Sigmoid colon (tissue), 4 donors: ENCODE measurements around the gene ERBB3.

Experiments used
- CTCF ChIP-seq, 4 experiments: fragments of 450-650 bp in 3 of 4; fragments of 200-600 bp in 1 of 4; IDR thresholded peaks; one replicate each; pipeline ENCODE4 v1.5.1; 2016 to 2019; ENCODE audit warnings: antibody characterized with exemption in 4 of 4, mild to moderate bottlenecking in 3 of 4, moderate library complexity in 2 of 4
- EP300 ChIP-seq, 4 donors: sonication (generic); formaldehyde crosslinking; IDR thresholded peaks; one replicate each; pipeline ENCODE4 v1.6.1; 2017; ENCODE audit warnings: antibody characterized with exemption in 4 of 4
- POLR2A ChIP-seq, 2 donors: fragments of 450-650 bp; IDR thresholded peaks; one replicate each; pipeline ENCODE4 v1.6.1; 2016; ENCODE audit warnings: antibody characterized with exemption in 2 of 2, mild to moderate bottlenecking in 2 of 2, moderate library complexity in 2 of 2
- POLR2AphosphoS5 ChIP-seq, 4 donors: sonication (generic); formaldehyde crosslinking; IDR thresholded peaks; one replicate each; pipeline ENCODE4 v1.6.1; 2017; ENCODE audit warnings: antibody characterized with exemption in 4 of 4

- TF ChIP-seq CTCF (IDR thresholded peaks at IDR 0.05): no peak
- TF ChIP-seq POLR2A (IDR thresholded peaks at IDR 0.05): no peak
- no peak for TF ChIP-seq POLR2AphosphoS5 (IDR thresholded peaks at IDR 0.05)
- TF ChIP-seq EP300 (IDR thresholded peaks at IDR 0.05): no peak
Measured at GRCh38 chr12:56120158-56120846, 40.3 kb downstream of the ERBB3 start.
